HuH-7.5 (cell line): Measurements from ENCODE around the gene PITPNB.
A peak's percentile ranks its signal among the peaks of the same experiment; 100 is the strongest.

Experiments
- DNase-seq: peaks from one replicate; pipeline ENCODE4 v3.0.0; 2011; ENCODE audit warnings: low spot score

The PITPNB gene

GRCh38 chr22:27832606-27833005, 86.5 kb downstream of the PITPNB start:
- no peak for DNase-seq

DNA sequence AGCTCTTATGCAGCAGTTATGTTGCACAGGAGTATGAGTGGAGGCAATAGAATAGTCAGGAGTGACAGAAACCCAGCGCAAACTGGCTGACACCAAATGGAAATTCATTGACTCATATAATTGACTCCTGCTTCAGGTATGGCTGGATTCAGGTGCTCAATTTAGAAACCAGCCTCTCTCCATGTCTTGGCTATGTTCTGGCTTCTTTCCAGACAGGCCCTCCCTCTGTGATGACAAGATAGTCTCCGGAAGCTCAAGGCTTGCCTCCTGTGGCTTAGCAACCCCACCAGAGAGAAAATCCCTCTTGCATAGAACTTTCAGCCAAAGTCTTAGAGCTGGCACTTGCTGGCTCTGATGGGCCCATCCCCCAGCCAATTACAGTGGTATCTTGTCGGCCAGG, 89.4 kb downstream of the PITPNB start:
- no peak for DNase-seq

DNA sequence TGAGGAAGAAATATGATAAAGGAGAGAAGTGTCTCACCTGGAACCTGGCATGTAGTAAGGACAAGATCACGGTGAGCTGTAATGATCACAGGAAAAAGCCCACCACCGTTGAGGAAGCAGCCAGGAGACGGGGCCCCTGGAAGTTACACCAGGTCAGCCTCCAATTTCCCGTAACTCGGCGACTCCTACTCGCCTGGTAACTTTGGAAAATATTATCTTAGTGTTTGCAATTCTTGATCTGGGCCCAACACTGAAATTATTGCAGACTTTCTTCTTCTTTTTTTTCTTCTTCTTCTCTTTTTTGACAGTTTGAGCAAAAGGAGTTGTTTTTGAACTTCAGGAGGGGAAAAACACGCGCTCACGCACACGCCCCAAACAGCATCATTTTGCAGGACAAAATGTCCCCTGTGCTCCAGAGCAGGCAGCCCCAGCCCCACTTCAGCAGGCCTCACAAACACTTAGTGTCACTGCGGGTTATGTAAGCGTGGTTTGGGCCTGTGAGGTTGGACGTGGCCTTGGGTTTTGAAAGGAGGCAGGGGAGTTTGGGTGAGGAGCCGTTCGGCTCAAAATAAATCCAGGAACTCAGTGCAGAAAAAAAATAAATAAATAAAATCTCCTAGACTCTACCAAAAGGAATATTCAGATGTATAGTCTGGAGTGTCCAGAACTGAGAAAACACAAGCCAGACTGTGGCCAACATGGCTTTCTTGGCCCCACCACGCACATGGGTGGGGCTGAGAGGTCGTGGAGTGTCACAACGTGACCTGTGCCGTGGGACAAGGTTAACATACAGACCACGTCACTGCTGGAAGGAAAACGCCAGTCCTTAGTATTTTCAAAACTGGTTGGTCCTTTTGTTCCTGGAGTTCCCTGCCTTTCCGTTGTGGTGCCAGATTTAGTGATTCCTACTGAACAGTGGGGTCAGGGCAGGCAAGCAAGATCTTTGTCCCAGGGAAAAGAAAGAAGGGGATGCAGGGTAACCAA, 91.2 kb downstream of the PITPNB start:
- no peak for DNase-seq

- no peak for DNase-seq
Measured at GRCh38 chr22:27825174-27825573, 93.9 kb downstream of the PITPNB start.

GRCh38 chr22:27823221-27823620, 95.8 kb downstream of the PITPNB start:
- no peak for DNase-seq

GRCh38 chr22:27820896-27821866, 97.9 kb downstream of the PITPNB start:
- no peak for DNase-seq

GRCh38 chr22:27816552-27816951, 102.5 kb downstream of the PITPNB start:
- no peak for DNase-seq

DNA sequence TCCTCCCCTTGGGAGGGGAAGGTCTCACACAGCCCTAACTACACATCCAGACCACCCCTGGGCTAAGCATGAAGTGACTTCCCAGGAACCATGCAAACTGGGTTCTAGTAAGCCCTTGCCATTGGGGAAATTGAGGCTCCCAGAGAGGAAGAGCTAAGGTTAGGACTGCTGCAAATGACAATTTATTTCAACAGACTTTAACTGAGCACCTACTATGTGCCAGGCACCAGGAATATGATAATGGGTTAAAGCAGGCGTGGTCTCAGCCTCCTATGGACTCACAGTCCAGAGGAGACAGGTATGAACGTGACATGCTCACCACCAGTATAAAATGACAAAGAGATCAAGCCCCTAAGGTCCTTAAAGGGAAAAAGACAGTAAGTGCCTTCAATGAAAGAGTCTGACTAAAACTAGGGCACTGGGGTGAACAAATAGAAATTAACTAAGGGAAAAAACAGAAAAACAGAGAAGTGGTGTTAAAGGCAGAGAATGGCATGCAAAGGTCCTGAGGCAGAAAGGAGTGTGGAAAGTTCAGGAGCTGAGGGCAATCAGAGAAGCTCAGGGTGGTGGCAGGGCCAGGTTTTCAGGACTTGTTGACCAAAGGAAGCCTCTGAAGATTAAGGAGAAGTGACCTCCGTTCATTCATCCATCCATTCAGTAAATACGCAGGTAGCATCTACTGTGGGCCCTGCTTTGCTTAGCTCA, 103.1 kb downstream of the PITPNB start:
- DNase-seq, result no peak

DNA sequence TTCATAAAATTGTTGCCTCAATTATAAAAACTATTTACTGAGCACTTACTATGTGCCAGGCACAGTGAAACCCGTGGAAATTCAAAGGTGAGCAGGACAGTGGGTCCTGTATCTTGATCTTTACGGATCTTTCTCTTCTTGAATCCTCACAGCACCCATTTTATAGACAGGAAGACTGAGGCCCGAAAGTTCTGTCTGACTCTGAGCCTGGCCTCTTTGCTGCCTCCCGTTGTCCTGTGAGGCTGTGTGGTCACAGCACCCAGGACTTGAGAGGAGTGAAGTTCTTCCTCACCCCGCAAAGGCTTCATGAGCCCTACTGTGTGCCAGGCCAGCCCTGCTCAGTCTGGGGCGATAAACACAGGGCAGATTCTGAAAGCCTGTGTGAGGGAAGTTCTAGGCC, 104.1 kb downstream of the PITPNB start:
- no peak for DNase-seq

GRCh38 chr22:27811778-27812177, 107.3 kb downstream of the PITPNB start:
- DNase-seq, result no peak

- DNase-seq, result no peak
Measured at GRCh38 chr22:27810609-27811151, 108.4 kb downstream of the PITPNB start.

- DNase-seq, result no peak
Measured at GRCh38 chr22:27809700-27810608, 109.1 kb downstream of the PITPNB start.

DNA sequence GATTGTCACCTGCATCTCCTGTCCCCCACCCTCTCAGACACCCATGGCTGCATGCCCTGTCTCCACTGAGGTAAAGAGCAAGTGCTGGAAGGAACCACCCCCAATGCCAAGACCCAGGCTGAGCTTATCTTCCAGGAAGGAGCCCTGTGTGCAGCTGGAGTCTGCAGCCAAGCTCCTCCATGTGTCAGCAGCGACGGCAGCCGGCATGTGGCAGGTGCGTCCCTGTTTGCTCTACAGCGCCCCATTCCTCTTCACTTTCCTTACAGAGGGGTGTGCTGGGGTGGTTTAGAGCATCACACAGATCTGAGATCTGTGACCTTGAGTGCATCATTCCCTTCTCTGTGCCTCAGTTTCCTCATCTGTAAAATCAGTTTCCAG, 109.8 kb downstream of the PITPNB start:
- no peak for DNase-seq

- DNase-seq, result no peak
Measured at GRCh38 chr22:27808451-27809225, 110.4 kb downstream of the PITPNB start.

DNA sequence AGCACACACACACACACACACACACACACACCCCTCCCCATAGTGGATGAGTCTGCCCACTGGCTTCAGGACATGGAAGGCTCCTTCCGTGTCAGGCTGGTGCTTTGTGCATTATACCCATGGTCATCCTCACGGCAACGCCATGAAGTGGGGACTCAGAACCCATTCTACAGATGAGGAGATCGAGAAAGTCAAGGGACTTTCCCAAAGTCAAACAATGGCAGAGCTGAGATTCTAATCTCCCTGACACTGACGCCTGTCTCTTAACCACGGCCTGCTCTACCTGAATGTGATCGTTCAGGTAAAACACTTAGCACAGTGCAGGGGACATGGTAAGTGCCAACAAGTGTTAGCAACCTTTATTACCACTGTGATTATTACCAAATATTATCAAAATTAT, 113.2 kb downstream of the PITPNB start:
- DNase-seq, result no peak

GRCh38 chr22:27804470-27805297, 114.4 kb downstream of the PITPNB start:
- DNase-seq, result peak; percentile 83

DNA sequence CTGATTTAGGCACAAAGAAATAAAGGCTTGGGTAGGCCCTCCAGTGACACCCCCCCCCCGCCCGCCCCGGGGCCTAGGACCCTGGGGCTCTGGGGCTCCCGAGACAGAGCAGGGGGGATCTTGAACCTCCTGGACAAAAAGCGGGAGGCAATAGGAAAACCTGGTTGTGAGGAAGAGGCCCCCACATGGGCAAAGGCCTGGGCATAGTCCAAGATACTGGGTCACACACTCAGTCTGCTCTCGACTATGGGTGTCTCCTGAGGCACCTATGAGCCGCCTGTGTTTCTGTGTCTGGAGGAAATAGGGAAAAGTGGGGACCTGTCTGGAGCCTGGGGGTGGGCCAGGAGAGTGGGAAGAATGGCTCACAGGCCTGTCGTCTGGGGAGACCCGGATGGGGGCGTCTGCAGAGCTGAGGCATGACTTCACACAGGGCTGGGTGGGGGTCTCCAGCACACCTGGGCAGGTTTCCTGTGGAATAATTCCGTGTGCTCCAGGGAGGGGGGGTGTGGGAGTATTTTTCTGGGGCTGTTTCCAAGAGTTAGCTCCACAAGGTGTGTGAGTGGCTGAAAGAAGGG, 115.1 kb downstream of the PITPNB start:
- DNase-seq, result no peak

DNA sequence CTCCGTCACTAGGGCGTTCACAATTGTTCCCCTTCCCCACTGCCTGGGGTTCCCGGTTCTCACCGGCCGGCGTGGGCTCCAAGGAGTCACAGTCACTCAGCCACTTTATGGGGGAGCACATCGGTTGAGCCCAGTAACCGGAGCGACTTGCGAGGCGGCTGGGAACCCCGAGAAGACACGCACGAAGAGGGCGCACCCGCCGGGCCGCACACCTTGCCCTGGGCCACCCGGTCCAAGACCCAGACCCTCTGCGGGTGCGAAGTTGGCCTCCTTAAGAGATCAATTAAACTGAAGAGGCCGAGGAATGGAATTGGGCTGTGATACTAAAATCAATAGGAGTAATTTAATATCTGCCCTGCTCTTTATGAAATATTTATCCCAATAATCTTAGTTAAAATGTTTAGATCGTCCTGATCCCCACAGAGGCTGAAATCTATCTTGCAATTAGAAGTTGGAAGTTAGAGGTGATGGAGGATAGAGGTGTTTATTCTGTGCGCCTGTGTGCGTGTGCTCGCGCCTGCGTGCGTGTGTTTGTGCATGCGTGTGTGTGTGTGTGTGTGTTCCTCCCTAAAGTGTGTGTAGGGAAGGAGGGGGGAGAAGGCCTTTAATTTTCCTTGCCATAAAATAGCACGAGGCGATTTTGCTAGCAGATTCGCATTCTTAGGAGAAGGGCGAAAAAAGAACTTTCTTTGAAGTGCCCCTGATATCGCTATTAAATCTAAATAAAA, 116.5 kb downstream of the PITPNB start:
- DNase-seq, result no peak
